NCI-H2227 (cell line): ENCODE results near the gene NKAIN2.
"Not testable (repeated sequence)": the region's sequence is repeated elsewhere in the genome, so short reads cannot be mapped to it uniquely, and the experiment has no call there.

Source experiments
- DNase-seq: peaks from one replicate; lab custom pipeline; 2025; ENCODE audit not compliant: unreplicated experiment; lab: John Stamatoyannopoulos, UW

NKAIN2 gene

GRCh38 chr6:124297507-124297906 lies 493.8 kb downstream of the NKAIN2 start:
- peak; percentile 14 for DNase-seq

GRCh38 chr6:124298730-124299129 lies 495.1 kb downstream of the NKAIN2 start:
- peak; percentile 91 for DNase-seq

- not testable (repeated sequence) for DNase-seq
Observed at GRCh38 chr6:124300907-124301306, 497.2 kb downstream of the NKAIN2 start.

GRCh38 chr6:124303971-124304370 lies 500.3 kb downstream of the NKAIN2 start:
- DNase-seq: no peak

- no peak for DNase-seq
Observed at GRCh38 chr6:124310139-124310538, 506.5 kb downstream of the NKAIN2 start.

- DNase-seq: no peak
Observed at GRCh38 chr6:124319410-124319809, 515.7 kb downstream of the NKAIN2 start.

- no peak for DNase-seq
Observed at GRCh38 chr6:124324237-124324636, 520.6 kb downstream of the NKAIN2 start.

GRCh38 chr6:124330197-124330596 lies 526.5 kb downstream of the NKAIN2 start:
- no peak for DNase-seq

GRCh38 chr6:124334359-124334758 lies 530.7 kb downstream of the NKAIN2 start:
- DNase-seq: no peak

GRCh38 chr6:124339610-124340334 lies 536.1 kb downstream of the NKAIN2 start:
- DNase-seq: no peak

GRCh38 chr6:124348339-124348738 lies 544.7 kb downstream of the NKAIN2 start:
- not testable (repeated sequence) for DNase-seq

- DNase-seq: no peak
Observed at GRCh38 chr6:124355146-124355545, 551.5 kb downstream of the NKAIN2 start.

- DNase-seq: no peak
Observed at GRCh38 chr6:124356276-124356810, 552.7 kb downstream of the NKAIN2 start.

GRCh38 chr6:124356811-124357210 lies 553.1 kb downstream of the NKAIN2 start:
- DNase-seq: no peak

GRCh38 chr6:124368131-124368530 lies 564.5 kb downstream of the NKAIN2 start:
- no peak for DNase-seq

- DNase-seq: no peak
Observed at GRCh38 chr6:124371974-124372475, 568.4 kb downstream of the NKAIN2 start.

GRCh38 chr6:124373386-124373785 lies 569.7 kb downstream of the NKAIN2 start:
- no peak for DNase-seq

GRCh38 chr6:124389127-124389526 lies 585.5 kb downstream of the NKAIN2 start:
- no peak for DNase-seq

- DNase-seq: no peak
Observed at GRCh38 chr6:124393536-124393935, 589.9 kb downstream of the NKAIN2 start.

- DNase-seq: no peak
Observed at GRCh38 chr6:124396361-124396760, 592.7 kb downstream of the NKAIN2 start.

- no peak for DNase-seq
Observed at GRCh38 chr6:124400261-124400999, 596.8 kb downstream of the NKAIN2 start.

- DNase-seq: not testable (repeated sequence)
Observed at GRCh38 chr6:124410425-124410824, 606.8 kb downstream of the NKAIN2 start.
